ENCODE measurements around the gene MYL11.

DNA sequence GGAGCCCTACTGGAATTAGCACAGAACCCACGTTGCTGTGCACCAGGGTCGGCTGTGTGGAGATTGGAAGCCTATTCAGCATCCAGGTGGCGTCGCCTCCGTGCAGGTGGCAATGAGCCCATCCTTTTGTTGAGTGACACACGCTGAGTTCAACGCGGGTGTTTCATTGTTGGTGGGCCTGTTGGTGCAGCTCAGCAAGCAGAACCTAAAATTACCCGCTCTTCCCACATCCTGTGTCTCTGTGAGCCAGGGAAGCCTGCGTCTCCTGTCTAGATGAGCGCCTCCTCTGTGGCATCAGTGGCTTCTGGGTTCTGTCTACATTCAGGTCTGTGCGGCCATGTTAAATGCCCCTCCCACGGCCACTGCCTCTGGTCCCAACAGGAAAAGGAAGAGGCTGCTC is 34.0 kb upstream of the MYL11 start:
- TF ChIP-seq SP1 (IDR thresholded peaks at IDR 0.05) (no peak), ZNF384 (IDR thresholded peaks at IDR 0.05) (no peak)

Measured in HEK293T (cell line).